Activated CD8-positive, alpha-beta memory T cell treated with anti-CD3 and anti-CD28 coated beads, Interleukin-2, amount 10 ng/mL, durations not matched to agents 7 days and 5 days (primary cell): ENCODE results near the gene GPBP1. TPM values are rescaled to one million over a fixed set of nuclear protein-coding genes. Genes with fewer than 3 reads are reported as not detected.
"Not testable (repeated sequence)": the region's sequence is repeated elsewhere in the genome, so short reads cannot be mapped to it uniquely, and the experiment has no call there.

ENCODE experiments used
- ATAC-seq: fragments of 150-1000 bp; cut with Tn5 transposase; one replicate; pipeline ENCODE4 v1.10.0; 2021; ENCODE audit warnings: moderate library complexity
- CTCF ChIA-PET: fragments of 350-600 bp; sonication (Branson Sonifier 250); formaldehyde crosslinking; loops from one replicate; lab custom pipeline; 2021; ENCODE audit warnings: antibody characterized with exemption; lab: Charles Lee
- DNase-seq: peaks from one replicate; pipeline ENCODE4 v3.0.0-alpha.2; 2020
- H3K27ac Mint-ChIP-seq: one replicate; pipeline ENCODE4 v1.8.0; 2021; ENCODE audit warnings: mild to moderate bottlenecking, mixed read lengths
- H3K27me3 Mint-ChIP-seq: one replicate; pipeline ENCODE4 v1.8.0; 2021; ENCODE audit warnings: mixed read lengths
- H3K36me3 Mint-ChIP-seq: one replicate; pipeline ENCODE4 v1.8.0; 2021; ENCODE audit warnings: mild to moderate bottlenecking, mixed read lengths
- H3K4me1 Mint-ChIP-seq: one replicate; pipeline ENCODE4 v1.8.0; 2021; ENCODE audit warnings: mixed read lengths
- H3K4me3 Mint-ChIP-seq: one replicate; pipeline ENCODE4 v1.8.0; 2021; ENCODE audit warnings: mild to moderate bottlenecking, moderate library complexity, mixed read lengths
- H3K9me3 Mint-ChIP-seq: one replicate; pipeline ENCODE4 v1.8.0; 2022; ENCODE audit warnings: low read depth, mixed read lengths
- total RNA-seq, 2 experiments: library from RNA; stranded (reverse); gene quantifications; one replicate each; pipeline ENCODE4 v1.2.3, GENCODE V29; 2021

Gene GPBP1
- total RNA-seq, 2 experiments from 2014 or later = 95.0 to 101 TPM

GRCh38 chr5:57243286-57244137 lies 69.7 kb downstream of the GPBP1 start:
- CTCF ChIA-PET = interaction anchor here (0.6 kb wide), 1 partner anchor 9 kb away, joined by 3 read pairs; no protein-coding TSS in a partner anchor
- peaks cover 23% of the 10 kb centered on the region for H3K4me1 Mint-ChIP-seq

GRCh38 chr5:57244331-57244730 lies 70.5 kb downstream of the GPBP1 start:
- peaks cover 23% of the 10 kb centered on the region for H3K4me1 Mint-ChIP-seq
- CTCF ChIA-PET = no interaction called here
- peak overlapping the region; percentile 5 for H3K27ac Mint-ChIP-seq
- H3K9me3 Mint-ChIP-seq = no peaks in the 10 kb centered on the region
- ATAC-seq (no peak), DNase-seq (no peak)
- no peak overlapping the region for H3K4me3 Mint-ChIP-seq
- no peaks in the 10 kb centered on the region for H3K27me3 Mint-ChIP-seq
- H3K36me3 Mint-ChIP-seq = peaks cover 47% of the 10 kb centered on the region

More at GRCh38 chr5:57243286-57244137, 69.7 kb downstream of the GPBP1 start:
- Mint-ChIP-seq H3K4me3 (no peak overlapping the region), H3K27ac (peak overlapping the region; percentile 73), H3K36me3 (peaks cover 47% of the 10 kb centered on the region), H3K9me3 (no peaks in the 10 kb centered on the region), H3K27me3 (no peaks in the 10 kb centered on the region)
- ATAC-seq (no peak), DNase-seq (no peak)

GRCh38 chr5:57246426-57246825 lies 72.6 kb downstream of the GPBP1 start:
- peaks cover 50% of the 10 kb centered on the region for H3K36me3 Mint-ChIP-seq
- peaks cover 23% of the 10 kb centered on the region for H3K4me1 Mint-ChIP-seq
- H3K9me3 Mint-ChIP-seq = no peaks in the 10 kb centered on the region
- CTCF ChIA-PET = interaction anchor here (1.1 kb wide), 1 partner anchor 20 kb away, joined by 3 read pairs; no protein-coding TSS in a partner anchor
- peak overlapping the region; percentile 42 for H3K27ac Mint-ChIP-seq
- H3K27me3 Mint-ChIP-seq = no peaks in the 10 kb centered on the region
- DNase-seq = no peak
- H3K4me3 Mint-ChIP-seq = no peak overlapping the region
- ATAC-seq = no peak

GRCh38 chr5:57247765-57248164 lies 73.9 kb downstream of the GPBP1 start:
- no peak overlapping the region for H3K27ac Mint-ChIP-seq
- H3K36me3 Mint-ChIP-seq = peaks cover 55% of the 10 kb centered on the region
- peaks cover 18% of the 10 kb centered on the region for H3K4me1 Mint-ChIP-seq
- no peak for ATAC-seq
- no peaks in the 10 kb centered on the region for H3K9me3 Mint-ChIP-seq
- no peaks in the 10 kb centered on the region for H3K27me3 Mint-ChIP-seq
- no peak overlapping the region for H3K4me3 Mint-ChIP-seq
- no peak for DNase-seq
- CTCF ChIA-PET = no interaction called here

- peaks cover 56% of the 10 kb centered on the region for H3K36me3 Mint-ChIP-seq
- H3K9me3 Mint-ChIP-seq = no peaks in the 10 kb centered on the region
- no peak overlapping the region for H3K4me3 Mint-ChIP-seq
- no peak for DNase-seq
- CTCF ChIA-PET = no interaction called here
- H3K4me1 Mint-ChIP-seq = peaks cover 9% of the 10 kb centered on the region
- no peaks in the 10 kb centered on the region for H3K27me3 Mint-ChIP-seq
- no peak overlapping the region for H3K27ac Mint-ChIP-seq
- no peak for ATAC-seq
Observed at GRCh38 chr5:57249265-57249874, 75.5 kb downstream of the GPBP1 start.

GRCh38 chr5:57258052-57258451 lies 84.2 kb downstream of the GPBP1 start:
- peak overlapping the region; percentile 35 for H3K27ac Mint-ChIP-seq
- no peak for ATAC-seq
- no peak for DNase-seq
- H3K27me3 Mint-ChIP-seq = no peaks in the 10 kb centered on the region
- no peaks in the 10 kb centered on the region for H3K9me3 Mint-ChIP-seq
- H3K4me3 Mint-ChIP-seq = no peak overlapping the region
- H3K36me3 Mint-ChIP-seq = peaks cover 66% of the 10 kb centered on the region
- H3K4me1 Mint-ChIP-seq = peaks cover 16% of the 10 kb centered on the region
- CTCF ChIA-PET = no interaction called here

GRCh38 chr5:57258943-57259342 lies 85.1 kb downstream of the GPBP1 start:
- DNase-seq (no peak), ATAC-seq (no peak)
- CTCF ChIA-PET = no interaction called here
- H3K36me3 Mint-ChIP-seq = peaks cover 67% of the 10 kb centered on the region
- no peaks in the 10 kb centered on the region for H3K27me3 Mint-ChIP-seq
- no peak overlapping the region for H3K4me3 Mint-ChIP-seq
- no peaks in the 10 kb centered on the region for H3K9me3 Mint-ChIP-seq
- H3K27ac Mint-ChIP-seq = no peak overlapping the region
- peaks cover 16% of the 10 kb centered on the region for H3K4me1 Mint-ChIP-seq

GRCh38 chr5:57259704-57260103 lies 85.8 kb downstream of the GPBP1 start:
- peaks cover 62% of the 10 kb centered on the region for H3K36me3 Mint-ChIP-seq
- H3K4me3 Mint-ChIP-seq = no peak overlapping the region
- CTCF ChIA-PET = no interaction called here
- H3K27me3 Mint-ChIP-seq = no peaks in the 10 kb centered on the region
- H3K9me3 Mint-ChIP-seq = no peaks in the 10 kb centered on the region
- DNase-seq (no peak), ATAC-seq (no peak)
- peaks cover 16% of the 10 kb centered on the region for H3K4me1 Mint-ChIP-seq
- H3K27ac Mint-ChIP-seq = peak overlapping the region; percentile 5

- ATAC-seq = no peak
- no peak for DNase-seq
- Mint-ChIP-seq H3K4me3 (no peak overlapping the region), H3K27ac (no peak overlapping the region), H3K27me3 (no peaks in the 10 kb centered on the region), H3K9me3 (no peaks in the 10 kb centered on the region), H3K4me1 (peaks cover 10% of the 10 kb centered on the region), H3K36me3 (peaks cover 45% of the 10 kb centered on the region)
- CTCF ChIA-PET = no interaction called here
Observed at GRCh38 chr5:57262541-57262940, 88.7 kb downstream of the GPBP1 start.

- DNase-seq = no peak
- H3K36me3 Mint-ChIP-seq = peaks cover 8% of the 10 kb centered on the region
- H3K4me3 Mint-ChIP-seq = no peak overlapping the region
- H3K9me3 Mint-ChIP-seq = no peaks in the 10 kb centered on the region
- H3K4me1 Mint-ChIP-seq = no peaks in the 10 kb centered on the region
- H3K27ac Mint-ChIP-seq = no peak overlapping the region
- ATAC-seq = no peak
- CTCF ChIA-PET = no interaction called here
- H3K27me3 Mint-ChIP-seq = peaks cover 4% of the 10 kb centered on the region
Observed at GRCh38 chr5:57267805-57268204, 93.9 kb downstream of the GPBP1 start.

GRCh38 chr5:57276353-57276752 lies 102.5 kb downstream of the GPBP1 start:
- DNase-seq (no peak), ATAC-seq (no peak)
- CTCF ChIA-PET = no interaction called here
- no peak overlapping the region for H3K4me3 Mint-ChIP-seq
- H3K9me3 Mint-ChIP-seq = no peaks in the 10 kb centered on the region
- no peaks in the 10 kb centered on the region for H3K36me3 Mint-ChIP-seq
- H3K27ac Mint-ChIP-seq = no peak overlapping the region
- peaks cover 21% of the 10 kb centered on the region for H3K27me3 Mint-ChIP-seq
- H3K4me1 Mint-ChIP-seq = no peaks in the 10 kb centered on the region

- Mint-ChIP-seq H3K4me1 (no peaks in the 10 kb centered on the region), H3K27ac (no peak overlapping the region), H3K36me3 (no peaks in the 10 kb centered on the region), H3K4me3 (no peak overlapping the region), H3K9me3 (no peaks in the 10 kb centered on the region), H3K27me3 (peaks cover 21% of the 10 kb centered on the region)
- no peak for ATAC-seq
- CTCF ChIA-PET = no interaction called here
- no peak for DNase-seq
Observed at GRCh38 chr5:57277085-57277484, 103.2 kb downstream of the GPBP1 start.

GRCh38 chr5:57280853-57281252 lies 107.0 kb downstream of the GPBP1 start:
- DNase-seq (no peak), ATAC-seq (no peak)
- Mint-ChIP-seq H3K9me3 (no peaks in the 10 kb centered on the region), H3K4me1 (no peaks in the 10 kb centered on the region), H3K27ac (no peak overlapping the region), H3K4me3 (no peak overlapping the region), H3K36me3 (no peaks in the 10 kb centered on the region), H3K27me3 (peaks cover 9% of the 10 kb centered on the region)
- CTCF ChIA-PET = no interaction called here

- CTCF ChIA-PET, H3K9me3 Mint-ChIP-seq, H3K27ac Mint-ChIP-seq, DNase-seq, H3K4me3 Mint-ChIP-seq, H3K36me3 Mint-ChIP-seq, ATAC-seq, H3K4me1 Mint-ChIP-seq: not testable (repeated sequence)
- peaks cover 31% of the 10 kb centered on the region for H3K27me3 Mint-ChIP-seq
Observed at GRCh38 chr5:57285084-57285483, 111.2 kb downstream of the GPBP1 start.
